GM21723 (cell line): ENCODE measurements around the gene SLC2A1.

ENCODE experiments used
- ATAC-seq: cut with Tn5 transposase; IDR thresholded peaks from one replicate; pipeline ENCODE4 v1.9.1; 2021; ENCODE audit warnings: mild to moderate bottlenecking, moderate library complexity; ENCODE audit not compliant: unreplicated experiment

SLC2A1 gene

DNA sequence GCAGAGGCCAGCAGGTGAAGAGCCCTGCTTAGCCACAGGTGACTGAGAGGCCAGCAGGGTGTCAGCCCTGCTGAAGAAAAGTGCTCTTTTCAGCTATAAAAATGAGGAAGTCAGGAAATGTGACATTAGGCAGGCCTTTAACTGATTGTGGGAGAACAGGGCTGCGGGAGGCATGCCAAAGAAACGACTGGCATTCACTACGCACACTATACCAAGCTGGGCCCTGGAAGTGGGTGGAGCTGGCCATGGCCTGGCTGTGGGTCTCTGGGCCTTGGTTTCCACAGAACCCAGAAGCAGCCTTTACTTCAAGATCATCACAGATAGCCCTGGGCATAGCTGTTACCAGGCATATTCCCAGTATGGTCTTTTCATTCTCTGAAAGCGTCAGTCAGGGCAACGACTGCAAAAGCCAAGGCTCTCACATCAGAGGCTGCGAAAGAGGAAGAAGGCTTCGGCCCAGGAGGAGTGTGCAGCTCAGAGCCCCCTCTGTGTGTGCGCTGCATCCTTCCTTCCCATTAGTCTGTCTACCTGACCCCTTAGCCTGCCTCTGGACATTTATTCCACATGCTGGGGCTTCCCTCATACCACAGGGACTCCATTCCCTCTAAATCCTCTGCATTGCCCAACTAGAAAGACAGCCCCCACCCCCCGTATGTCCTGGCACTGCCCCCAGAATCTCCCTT, 14.3 kb downstream of the SLC2A1 start:
- no peak for ATAC-seq

DNA sequence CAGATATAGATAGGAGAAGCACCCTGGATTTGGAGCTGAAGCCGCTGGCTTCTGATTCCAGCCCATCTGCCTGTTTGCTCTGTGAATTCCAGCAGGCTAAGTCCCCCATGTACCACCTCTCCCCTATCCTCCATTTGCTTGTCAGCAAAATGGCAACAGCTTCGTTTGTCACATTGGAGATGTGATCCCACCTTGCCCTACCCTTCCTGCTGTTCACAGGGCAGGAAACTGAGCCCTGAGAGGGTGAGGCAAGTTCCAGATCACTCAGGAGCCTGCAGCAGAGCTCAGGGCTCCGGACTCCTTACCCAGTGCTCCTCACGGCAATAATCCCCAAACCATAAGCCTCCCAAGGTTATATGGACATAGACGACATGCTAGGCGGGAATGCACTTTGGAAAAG, 14.9 kb downstream of the SLC2A1 start:
- ATAC-seq, result no peak

DNA sequence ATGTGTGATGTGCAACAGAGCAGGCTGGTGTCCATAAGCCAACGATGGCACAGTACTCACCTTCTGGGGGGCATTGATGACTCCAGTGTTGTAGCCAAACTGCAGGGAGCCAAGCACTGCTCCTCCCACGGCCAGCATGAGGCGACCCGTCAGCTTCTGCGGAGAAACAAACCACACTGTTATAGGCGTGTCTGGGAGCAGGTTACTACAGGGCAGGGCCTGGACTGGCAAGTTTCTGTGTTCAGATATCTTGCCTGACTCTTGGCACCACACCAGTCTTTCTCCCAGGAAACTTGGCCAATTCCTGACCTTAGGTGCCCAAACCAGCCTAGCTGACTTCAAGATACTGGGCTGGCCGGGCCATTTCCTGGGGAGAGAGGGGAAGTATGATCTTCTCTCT, 15.5 kb downstream of the SLC2A1 start:
- no peak for ATAC-seq

DNA sequence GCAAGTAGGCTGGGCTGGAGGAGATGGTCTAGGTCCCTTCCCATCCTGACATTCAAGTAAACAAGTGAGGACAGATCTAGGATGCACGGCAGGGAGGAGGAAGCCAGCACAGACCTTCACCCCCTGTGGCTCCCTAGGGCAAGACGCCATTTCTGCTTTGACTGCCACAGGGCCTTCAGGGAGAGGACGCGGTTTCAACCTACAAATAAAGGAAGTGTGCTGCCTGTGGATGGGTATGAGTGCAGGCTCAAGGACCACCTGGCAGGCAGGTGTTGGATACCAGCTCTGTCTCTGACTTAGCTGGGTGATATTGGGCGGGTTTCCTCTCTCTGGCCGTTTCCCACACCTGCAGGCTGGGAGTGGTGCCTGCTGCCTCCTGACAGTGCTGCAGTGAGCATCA, 16.2 kb downstream of the SLC2A1 start:
- ATAC-seq, result no peak

DNA sequence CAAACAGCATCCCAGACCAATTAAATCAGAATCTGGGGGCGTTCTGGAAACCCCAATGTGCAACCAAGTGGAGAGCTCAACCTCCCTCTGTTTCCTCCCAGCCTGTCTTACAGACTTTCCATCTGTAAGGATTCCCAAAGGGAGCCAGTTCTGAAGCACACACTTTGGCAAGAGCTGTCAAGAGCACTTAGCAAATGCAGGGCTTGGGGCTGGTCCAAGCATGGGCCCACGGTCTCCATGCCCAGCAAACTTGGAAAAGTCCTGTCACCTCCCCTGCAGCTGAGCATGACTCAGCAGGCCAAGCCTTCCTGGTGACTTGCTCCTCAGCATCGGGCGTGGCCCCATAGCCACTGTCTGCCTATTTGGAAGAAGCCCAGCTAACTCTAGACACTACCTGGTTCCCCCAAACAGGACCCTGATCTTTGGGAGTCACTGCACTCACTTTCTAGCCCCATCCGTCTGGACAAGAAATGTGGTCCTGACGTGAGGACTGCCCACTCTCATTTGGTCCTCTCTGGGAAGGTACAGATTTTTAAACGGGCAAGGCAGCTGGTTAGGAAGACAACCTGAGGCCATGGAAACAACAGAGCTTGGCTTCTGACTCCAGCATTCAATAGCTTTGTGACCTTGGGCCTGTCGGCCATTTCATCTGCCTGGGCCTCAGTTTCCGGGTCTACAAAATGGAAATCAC, 16.9 kb downstream of the SLC2A1 start:
- no peak for ATAC-seq

DNA sequence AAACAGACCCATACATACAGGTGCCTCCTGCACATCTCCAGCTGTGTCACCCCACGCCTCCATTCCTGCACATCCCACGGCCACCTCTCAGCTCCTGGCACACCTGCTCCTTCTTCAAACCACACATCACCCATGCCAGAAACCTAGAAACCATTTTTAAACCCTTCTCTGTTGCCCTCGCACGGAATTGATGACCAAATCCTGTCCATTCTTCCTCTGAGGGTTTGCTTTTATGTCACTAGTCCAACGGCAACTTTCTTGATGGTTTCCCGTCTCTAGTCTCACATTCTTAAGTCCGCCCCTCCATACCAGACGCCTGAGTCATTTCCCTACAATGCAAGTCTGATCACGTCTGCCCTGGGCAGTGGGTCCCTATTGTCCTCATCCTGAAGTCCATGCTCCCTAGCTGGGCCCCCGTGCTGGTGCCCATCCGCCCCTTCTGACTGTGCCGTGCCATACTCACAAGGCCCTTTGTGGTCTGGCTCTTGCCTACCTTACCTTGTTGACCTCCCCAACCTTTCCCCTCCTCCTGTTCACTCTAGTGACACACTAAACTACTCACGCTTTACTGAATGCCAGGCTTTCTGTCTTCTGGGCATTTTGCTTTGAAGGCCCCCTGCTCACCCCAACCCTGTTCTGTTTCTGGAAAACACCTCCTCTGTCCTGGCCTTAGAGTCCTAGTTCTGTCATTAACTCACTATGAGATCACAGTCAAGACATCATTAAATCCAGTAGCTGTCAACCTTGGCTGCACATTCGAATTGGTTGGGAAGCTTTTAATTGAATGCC, 17.6 kb downstream of the SLC2A1 start:
- ATAC-seq, result no peak

DNA sequence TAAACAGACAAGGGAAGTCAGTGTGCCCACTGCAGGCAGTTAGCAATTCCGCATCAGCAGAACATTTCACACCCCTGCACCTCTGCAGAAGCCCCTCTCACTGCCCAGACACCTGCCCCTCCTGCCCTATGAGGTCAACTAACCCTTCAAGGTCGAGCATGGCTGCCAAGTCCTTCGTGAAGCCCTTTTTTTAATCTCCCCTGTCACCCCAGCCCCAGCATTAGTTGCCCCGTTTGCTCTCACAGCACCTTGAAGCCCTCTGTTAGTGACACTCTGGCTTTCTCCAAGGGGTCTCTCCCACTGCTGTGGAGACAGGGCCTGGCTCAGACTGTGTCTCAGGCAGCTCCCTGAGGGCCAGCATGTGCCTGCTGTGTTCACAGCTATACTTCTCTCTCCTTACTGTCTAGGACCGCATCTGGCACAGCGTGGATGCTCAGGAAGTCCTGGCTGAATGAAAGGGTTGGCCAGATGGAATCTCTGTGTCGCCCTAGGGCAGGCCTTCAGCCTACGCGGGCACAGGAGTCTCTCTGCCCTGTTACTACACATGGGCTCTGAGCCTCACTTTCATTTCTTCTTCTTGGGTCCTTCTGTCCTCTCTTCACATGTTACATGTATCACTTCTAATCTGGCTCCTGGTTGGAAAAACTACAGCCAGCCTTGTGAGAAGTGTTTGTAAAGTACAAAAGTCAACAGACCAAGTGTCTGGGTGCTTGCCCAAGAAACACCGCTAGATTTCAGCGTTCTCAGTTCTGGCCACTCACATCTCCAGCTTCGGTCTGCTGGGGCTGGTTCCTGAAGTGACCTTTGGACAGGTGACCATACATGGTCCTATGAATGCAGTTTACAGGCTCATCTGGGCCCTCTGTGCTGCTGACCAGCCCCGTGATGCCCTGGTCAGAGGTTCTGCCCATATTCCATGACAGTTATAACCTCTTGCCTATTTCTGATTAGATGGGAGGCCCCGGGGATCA, 19.7 kb downstream of the SLC2A1 start:
- no peak for ATAC-seq

DNA sequence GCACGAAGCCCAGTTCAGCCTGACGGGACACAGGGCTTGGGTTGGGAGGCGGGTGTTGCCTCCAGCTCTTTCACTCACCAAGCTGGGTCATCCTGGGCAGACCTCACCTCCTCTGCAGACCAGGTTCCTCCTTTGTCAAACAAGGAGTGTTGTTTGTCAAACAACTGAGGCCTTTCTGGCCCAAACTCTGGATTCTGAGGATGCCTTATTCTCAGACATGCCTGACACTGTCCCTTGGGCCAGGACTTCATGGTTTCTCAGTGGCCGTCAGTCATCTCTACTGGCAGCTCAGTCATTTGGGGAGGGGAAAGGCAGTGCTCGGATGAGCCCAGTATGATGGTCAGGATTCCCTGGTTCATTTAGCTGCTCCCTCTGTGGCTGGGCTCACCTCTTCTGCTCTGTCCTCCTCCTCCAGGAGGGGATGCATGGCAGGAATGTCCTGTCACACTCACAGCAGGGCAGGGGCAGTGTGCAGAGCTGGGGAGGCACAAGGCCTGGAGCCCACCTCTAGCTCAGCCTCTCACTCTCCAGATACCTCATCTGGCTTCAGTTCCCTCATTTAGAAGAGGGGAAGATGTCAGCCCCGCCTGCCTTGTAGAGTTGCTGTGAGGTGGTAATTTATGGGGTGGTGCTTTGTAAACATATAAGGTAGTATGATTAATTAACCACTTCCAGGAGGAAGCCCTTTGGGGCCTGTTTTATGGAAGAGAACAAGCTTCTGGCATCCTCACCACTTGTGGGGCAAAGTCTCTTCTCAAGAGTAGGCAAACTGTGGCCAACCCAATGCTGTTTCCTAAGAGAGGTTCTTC, 20.6 kb downstream of the SLC2A1 start:
- no peak for ATAC-seq

DNA sequence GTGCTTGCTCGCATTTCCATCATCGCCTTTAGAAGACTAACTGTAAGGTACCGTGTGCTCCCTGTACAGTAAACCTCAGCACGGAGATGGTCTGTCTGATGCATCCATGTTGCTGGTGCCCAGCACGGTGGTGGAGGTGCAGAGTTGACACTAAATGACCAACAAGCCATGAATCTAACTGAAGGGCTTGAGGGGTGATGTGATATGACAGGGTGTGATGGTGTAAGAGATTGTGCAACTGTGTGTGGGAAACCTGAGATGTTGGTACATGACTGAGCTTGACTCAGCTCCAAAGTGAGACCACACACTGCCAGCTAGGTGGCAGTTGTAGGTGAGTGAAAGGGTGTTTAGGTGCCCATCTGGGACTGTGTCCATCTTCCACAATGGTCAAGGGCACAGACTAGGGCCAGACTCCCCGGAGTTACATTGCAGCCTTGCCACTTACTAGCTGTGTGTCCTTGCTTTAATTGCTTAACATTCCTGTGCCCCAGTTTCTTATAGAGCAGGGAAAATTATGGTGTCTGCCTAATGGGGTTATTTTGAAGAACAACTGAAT, 21.4 kb downstream of the SLC2A1 start:
- no peak for ATAC-seq

DNA sequence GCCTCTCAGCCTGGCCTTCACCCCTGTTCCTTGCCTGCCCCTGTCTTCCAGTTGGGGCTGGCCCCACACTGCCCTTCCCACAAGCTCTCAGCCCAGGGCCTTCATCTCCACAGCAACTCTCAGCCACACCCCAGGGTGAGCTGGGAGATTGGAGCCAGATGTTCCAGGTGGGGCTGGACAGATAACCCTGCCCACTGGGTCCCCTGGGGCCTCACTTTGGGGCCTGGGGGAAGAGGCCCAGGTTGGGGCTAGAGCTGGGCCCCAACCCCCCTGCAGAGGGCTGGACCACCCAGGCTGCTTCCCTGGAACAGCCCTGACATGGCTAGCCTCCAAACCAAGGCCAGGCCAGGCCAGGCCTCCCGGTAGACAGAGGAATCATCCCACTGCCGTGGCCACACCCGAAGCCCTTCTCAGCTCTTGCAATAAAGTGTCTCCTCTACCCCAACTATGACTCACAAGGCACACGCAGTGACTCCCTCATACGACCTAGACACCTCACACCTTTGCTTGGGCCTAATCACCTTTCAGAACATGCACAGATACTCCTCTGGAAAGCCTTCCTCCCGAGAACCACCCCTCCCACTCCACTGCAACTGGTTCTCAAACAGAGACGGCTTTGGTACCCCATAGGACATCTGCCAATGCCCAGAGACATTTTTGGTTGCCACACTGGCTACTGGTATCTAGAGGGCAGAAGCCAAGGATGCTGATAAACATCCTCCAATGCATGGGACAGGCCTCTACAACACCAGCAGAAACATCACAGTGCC, 22.2 kb downstream of the SLC2A1 start:
- no peak for ATAC-seq

DNA sequence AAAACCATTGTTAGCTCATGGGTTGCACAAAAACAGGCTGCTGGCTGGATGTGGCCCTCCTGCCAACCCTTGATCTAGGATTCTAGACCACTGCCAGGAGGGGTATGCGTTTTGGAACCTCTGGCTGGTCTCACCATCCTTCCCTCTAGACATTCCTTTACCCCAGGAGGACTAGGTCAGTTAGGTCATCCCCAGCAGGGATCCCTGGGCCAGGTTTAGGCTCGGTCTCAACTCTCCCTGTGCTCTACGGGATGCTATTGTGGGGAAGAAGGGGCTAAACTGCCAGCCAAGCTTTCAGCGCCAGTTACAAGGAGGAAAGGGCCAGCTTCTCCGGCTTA, 22.7 kb downstream of the SLC2A1 start:
- ATAC-seq, result no peak

DNA sequence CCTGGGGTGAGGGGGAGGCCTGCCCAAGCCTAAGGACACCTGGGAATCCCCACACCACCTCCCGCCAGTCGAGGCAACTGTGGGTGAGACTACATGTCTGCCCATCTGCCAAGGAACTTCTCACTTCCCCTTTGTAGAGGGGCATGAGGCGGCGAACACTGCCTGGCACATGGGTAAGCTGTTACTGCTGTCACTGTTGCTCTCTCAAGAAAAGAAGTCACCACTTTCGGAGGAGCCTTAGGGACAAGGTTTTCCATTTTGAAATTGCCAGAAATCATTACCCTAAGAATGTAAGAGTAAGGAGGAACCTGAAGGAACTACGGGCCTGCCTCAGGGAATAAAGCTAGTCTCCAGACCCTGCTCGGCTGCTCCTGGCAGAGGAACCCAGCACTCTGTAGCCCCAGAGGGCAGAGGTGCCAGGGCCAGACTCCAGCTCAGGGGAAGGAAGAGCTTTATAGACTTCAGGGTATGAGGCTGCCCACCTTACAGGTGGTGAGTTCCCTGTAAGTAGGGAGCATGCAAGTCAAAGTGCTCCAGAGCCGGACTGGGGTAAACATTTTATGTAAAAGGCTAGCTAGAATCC, 23.3 kb downstream of the SLC2A1 start:
- ATAC-seq, result no peak

DNA sequence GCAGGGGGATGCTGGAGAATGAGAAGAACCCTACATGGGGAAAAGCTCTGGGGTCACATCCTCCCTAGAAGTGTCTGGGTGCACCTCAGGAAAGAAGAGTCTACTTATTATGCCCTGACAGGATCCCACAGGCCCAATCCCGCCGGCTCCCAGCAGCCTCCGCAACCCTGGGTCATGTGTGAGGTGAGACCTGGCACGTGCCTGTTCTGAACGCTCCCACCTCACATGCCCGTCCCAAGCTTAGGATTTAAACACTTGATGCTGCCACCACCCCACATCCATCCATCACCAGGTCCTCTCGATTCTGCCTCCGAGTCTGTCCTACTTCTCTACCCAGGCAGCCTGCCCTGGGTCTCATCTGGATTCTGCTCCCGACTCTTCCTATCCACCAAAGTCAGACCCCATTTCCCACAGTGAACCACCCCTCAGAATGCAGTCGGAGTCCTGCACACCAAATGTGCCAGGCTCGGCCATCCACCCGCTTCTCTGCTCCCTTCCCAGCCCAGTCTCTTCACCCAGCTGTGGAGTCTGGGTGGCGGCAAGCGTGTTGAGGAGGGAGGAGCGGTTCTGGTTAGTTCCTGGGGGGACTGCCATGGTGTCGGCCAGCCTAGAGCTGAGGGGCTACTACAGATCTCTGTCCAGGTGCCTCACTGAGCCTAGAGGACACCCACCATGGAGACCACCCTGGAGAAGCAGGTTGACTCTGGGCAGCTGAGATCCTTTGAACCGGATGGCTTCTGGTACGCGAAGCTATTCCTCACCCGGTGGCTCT, 23.9 kb downstream of the SLC2A1 start:
- no peak for ATAC-seq

DNA sequence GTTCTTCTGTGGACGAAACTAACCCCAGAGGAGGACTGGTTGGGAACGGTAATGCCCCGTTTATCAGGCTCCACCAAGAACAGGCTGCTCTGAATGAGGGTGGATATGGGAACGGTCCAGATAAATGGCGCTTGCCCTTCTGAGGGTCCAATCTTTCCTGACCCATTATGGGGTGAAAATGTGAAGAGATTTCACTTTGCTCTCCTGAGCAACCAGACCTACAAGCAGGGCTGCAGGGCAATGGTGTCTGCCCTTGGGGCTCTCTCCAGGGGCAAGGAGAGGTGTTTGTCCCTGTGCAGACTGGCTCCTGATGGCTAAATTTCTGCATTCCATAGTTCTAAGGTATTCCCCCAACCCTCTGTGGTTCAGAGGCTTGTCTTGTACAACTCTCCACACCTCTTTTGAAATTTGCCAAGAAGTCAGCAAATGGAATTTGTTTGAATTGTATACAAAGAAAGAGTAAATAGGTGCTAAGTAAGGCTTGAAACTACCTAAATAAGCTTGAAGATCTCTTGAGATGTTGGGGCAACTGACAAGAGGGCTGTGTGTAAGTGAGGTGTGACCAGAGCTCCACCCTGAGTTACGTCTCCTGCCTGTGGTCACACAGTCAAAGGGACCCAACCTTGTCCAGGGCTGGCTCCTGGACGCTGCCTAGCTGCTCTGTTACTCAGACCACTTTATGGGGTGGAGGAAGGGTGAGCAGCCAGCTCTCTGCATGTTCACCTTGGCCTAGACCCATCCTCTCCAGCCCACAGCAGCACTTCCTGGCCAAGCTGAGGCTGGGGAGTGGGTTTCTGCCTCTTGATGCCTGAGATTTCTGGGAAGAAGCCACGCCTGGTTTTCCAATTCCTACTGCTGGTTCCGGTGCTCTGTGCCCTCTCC, 24.8 kb downstream of the SLC2A1 start:
- no peak for ATAC-seq

DNA sequence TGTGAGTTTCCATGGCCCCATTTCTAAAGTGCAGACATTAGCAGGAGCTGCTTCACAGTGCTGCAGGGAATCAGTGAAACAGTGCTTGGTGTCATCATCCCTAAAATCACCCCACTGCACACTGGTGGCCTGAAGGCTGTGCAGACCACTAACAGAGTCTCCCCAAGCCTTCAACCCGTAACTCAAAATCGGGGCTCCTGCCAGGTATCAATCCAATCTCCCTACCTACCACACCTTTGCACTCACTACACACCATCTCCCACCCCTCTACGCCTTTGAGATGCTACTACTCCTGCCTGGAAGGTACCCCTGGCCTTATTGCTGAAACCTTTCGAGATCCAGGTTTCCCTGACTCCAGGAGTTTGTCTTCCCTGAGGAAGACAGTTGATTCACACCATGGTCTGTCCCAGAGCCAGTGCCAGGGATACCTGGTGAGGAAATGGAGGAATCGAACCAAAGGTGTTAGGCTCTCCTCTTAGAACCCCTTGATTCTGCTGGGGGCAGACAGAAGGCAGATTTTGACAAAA, 25.5 kb downstream of the SLC2A1 start:
- no peak for ATAC-seq

DNA sequence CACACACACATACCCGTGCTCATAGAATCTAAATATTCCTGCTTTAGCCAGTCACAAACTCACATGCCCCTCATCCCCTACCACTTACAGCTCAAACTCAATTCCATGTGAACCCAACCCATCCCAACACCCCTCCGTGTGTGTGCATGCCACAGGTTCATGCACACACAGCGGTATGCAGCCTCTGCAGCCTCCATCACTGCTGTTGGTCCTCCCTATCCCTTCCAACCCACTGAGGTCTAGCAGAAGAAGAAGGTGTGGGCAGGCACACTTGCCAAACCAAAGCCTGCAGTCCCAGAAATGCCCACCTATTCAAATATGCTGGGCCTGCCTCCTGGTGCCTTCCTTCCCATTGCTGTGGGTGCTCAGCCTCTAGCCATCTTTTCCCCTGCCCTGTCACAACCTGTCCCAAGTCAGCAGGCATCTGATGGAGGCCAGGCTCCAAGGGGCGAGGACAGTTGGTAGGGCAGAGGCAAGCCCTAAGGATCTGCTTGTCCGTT, 26.2 kb downstream of the SLC2A1 start:
- ATAC-seq, result no peak
